ENCODE results near the gene ATG7.

The ATG7 gene

DNA sequence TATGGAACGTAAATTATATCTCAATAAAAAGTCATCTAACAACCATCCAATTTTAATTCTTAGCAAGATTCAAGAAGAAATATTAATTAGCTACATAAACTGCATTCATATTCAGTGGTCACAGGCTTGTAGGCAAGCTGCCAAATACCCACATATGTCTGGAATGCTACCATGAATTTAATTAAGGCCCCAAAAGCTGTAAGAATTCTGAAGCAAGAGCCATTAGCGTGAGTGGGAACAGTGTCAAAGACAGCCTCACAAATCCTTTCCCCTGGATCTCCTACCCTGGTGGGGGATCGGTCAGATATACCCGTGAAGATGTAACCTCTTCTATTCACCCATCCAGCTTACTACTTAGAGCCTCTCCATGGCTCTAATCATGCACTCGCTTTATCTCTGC is 40.0 kb downstream of the ATG7 start:
- DNase-seq (ENCODE audit: low read depth), result peak; percentile 16
- TF ChIP-seq, protein P1, sequence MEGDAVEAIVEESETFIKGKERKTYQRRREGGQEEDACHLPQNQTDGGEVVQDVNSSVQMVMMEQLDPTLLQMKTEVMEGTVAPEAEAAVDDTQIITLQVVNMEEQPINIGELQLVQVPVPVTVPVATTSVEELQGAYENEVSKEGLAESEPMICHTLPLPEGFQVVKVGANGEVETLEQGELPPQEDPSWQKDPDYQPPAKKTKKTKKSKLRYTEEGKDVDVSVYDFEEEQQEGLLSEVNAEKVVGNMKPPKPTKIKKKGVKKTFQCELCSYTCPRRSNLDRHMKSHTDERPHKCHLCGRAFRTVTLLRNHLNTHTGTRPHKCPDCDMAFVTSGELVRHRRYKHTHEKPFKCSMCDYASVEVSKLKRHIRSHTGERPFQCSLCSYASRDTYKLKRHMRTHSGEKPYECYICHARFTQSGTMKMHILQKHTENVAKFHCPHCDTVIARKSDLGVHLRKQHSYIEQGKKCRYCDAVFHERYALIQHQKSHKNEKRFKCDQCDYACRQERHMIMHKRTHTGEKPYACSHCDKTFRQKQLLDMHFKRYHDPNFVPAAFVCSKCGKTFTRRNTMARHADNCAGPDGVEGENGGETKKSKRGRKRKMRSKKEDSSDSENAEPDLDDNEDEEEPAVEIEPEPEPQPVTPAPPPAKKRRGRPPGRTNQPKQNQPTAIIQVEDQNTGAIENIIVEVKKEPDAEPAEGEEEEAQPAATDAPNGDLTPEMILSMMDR (IDR thresholded peaks at IDR 0.05; ENCODE audit: low read depth, low read length, missing control alignments), result no peak
- in situ Hi-C loops (cut with HindIII; ENCODE audit: low sequenced_read_pairs), result no loop called here
- H3K4me3 ChIP-seq (ENCODE audit: low read depth, low read length), result no peak overlapping the region

DNA sequence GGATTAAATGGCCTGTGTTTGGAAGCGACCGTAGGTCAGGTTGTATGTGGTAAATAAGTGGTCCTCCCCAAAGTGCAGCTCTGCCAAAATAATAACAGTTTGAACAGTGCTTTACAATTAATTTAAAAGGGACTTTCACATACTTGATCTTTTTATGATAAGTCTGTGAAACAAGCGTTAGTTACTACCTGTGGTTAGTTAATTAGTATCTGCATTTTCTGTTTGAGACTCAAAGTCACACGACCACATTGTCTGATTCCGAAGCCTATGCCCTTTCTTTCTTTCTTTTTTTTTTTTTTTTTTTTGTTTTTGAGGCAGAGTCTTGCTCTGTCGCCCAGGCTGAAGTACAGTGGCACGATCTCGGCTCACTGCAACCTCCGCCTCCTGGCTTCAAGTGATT is 45.1 kb downstream of the ATG7 start:
- DNase-seq (ENCODE audit: low read depth), result no peak
- in situ Hi-C loops (cut with HindIII; ENCODE audit: low sequenced_read_pairs), result no loop called here
- no peak overlapping the region for H3K4me3 ChIP-seq (ENCODE audit: low read depth, low read length)
- TF ChIP-seq, protein P1 (IDR thresholded peaks at IDR 0.05; ENCODE audit: low read depth, low read length, missing control alignments), result no peak

DNA sequence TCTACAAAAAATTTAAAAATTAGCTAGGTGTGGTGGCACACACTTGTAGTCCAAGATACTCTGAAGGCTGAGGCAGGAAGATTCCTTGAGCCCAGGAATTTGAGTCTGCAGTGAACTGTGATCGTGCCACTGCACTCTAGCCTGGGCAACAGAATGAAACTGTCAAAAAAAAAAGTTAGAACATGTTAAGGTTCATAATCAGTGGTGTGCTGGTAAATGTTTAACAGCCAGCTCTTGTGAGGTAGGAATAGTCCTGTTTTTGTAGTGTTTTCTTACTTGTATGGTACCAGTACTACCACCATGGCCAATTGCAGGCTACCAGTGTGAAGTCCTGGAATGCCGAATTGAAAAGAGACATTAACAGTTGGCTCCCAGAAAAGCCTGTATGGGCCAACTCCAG is 50.7 kb downstream of the ATG7 start:
- in situ Hi-C loops (cut with HindIII; ENCODE audit: low sequenced_read_pairs), result no loop called here
- no peak overlapping the region for H3K4me3 ChIP-seq (ENCODE audit: low read depth, low read length)
- TF ChIP-seq, protein P1 (IDR thresholded peaks at IDR 0.05; ENCODE audit: low read depth, low read length, missing control alignments), result no peak
- DNase-seq (ENCODE audit: low read depth), result no peak

DNA sequence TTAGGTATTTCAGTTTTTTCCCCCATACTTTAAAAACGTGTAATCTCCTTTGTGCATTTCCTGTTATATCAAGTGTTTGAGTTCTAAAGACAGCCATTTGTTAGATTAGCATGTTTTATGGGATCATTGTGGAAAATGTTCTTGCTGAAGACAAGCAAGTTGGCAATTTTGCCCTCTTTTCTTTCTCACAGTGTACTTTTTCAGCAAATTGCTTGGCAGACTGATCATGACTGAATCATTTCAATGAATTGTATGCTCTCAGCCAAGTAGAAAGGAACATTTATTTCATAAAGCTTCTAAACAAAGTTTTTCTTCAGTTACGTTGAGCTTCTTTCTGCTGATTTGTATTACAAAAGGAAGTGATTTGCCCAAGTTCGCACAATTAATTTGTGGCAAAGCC is 51.6 kb downstream of the ATG7 start:
- TF ChIP-seq, protein P1 (IDR thresholded peaks at IDR 0.05; ENCODE audit: low read depth, low read length, missing control alignments), result no peak
- no peak overlapping the region for H3K4me3 ChIP-seq (ENCODE audit: low read depth, low read length)
- in situ Hi-C loops (cut with HindIII; ENCODE audit: low sequenced_read_pairs), result no loop called here
- no peak for DNase-seq (ENCODE audit: low read depth)

DNA sequence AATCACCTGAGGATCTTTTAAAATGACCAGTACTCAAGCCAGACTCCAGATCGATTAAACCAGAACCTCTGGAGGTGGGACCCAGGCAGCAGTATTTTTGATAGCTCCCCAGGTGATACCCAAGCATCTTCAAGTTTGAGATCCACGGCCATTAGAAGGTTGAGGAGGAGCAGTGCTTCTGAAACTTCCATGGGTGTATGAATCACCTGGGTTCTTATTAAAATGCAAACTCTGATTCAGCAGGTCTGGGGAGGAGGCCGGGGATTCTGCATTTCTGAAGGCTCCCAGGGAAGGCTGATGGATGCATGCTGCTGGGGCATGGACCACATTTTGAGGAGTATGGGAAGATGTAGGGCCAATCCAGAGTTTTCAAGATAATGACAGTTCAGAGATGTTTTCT is 55.4 kb downstream of the ATG7 start:
- in situ Hi-C loops (cut with HindIII; ENCODE audit: low sequenced_read_pairs), result loop anchor here (25.0 kb wide), 1 partner anchor 565 kb away; no protein-coding TSS in a partner anchor
- TF ChIP-seq, protein P1 (IDR thresholded peaks at IDR 0.05; ENCODE audit: low read depth, low read length, missing control alignments), result no peak
- H3K4me3 ChIP-seq (ENCODE audit: low read depth, low read length), result no peak overlapping the region
- no peak for DNase-seq (ENCODE audit: low read depth)

DNA sequence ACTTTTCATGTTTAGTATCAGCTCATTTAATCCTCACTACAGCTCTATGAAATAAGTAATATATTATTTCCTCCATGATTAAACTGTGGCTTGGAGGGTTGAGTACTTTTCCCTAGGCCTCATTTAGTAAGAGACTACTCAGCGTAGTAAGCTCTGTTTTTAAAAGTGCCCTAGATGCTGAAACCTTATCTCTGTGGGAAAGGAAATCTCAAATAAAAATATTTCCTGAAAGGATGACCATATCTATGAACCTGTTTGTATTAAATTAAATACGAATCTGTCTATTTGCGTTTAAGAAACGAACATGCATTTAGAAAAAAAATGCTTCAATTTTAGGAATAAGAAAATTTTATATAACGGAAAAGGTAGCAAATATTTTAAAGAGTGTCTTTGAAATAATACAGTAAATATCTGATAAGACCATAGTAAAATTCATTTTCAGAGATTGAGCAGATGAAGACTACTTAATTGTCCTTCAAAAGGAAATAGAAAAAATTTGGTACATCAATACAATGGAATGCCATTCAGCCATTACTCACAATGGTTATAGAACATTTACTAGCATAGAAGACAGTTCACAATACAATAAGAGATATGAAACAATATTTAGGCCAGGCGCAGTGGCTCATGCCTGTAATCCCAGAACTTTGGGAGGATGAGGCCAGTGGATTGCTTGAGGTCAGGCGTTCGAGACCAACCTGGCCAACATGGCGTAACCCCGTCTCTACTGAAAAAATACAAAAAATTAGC is 56.2 kb downstream of the ATG7 start:
- in situ Hi-C loops (cut with HindIII; ENCODE audit: low sequenced_read_pairs), result loop anchor here (25.0 kb wide), 1 partner anchor 566 kb away; no protein-coding TSS in a partner anchor
- DNase-seq (ENCODE audit: low read depth), result no peak

More for the DNA sequence above, 56.2 kb downstream of the ATG7 start:
- H3K4me3 ChIP-seq (ENCODE audit: low read depth, low read length), result no peak overlapping the region
- TF ChIP-seq, protein P1 (IDR thresholded peaks at IDR 0.05; ENCODE audit: low read depth, low read length, missing control alignments), result no peak

Measured in astrocyte of the cerebellum (primary cell).